Measurements from ENCODE around the gene RBMY1D. TPM values are rescaled to one million over a fixed set of nuclear protein-coding genes. Genes with fewer than 3 reads are reported as not detected.

The RBMY1D gene
- total and polyA plus RNA-seq, 2 experiments from 2014 or later: not detected

DNA sequence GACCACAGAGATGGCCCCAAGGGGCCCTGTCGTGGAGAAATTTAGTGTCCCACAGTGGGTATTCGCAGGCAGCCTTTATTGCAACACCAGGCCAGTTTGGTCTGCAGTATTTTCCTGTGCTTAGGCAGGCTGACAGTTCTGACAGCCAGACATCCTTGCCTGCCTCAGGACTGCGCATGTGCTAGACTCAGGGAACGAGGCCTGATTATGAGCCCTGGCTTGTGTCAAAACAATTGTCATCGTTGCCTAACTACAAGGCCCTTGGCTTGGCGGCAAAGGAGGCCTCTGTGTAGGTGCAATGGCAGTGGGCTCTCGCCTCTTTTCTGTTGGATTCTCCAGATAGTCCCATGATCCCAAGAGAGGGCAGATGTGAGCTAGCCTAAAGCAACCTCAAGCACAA lies 59.3 kb downstream of the RBMY1D start:
- TF ChIP-seq, protein P1, sequence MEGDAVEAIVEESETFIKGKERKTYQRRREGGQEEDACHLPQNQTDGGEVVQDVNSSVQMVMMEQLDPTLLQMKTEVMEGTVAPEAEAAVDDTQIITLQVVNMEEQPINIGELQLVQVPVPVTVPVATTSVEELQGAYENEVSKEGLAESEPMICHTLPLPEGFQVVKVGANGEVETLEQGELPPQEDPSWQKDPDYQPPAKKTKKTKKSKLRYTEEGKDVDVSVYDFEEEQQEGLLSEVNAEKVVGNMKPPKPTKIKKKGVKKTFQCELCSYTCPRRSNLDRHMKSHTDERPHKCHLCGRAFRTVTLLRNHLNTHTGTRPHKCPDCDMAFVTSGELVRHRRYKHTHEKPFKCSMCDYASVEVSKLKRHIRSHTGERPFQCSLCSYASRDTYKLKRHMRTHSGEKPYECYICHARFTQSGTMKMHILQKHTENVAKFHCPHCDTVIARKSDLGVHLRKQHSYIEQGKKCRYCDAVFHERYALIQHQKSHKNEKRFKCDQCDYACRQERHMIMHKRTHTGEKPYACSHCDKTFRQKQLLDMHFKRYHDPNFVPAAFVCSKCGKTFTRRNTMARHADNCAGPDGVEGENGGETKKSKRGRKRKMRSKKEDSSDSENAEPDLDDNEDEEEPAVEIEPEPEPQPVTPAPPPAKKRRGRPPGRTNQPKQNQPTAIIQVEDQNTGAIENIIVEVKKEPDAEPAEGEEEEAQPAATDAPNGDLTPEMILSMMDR (IDR thresholded peaks at IDR 0.05; ENCODE audit: low read depth, low read length): no peak
- H3K27me3 ChIP-seq: no peaks in the 10 kb centered on the region
- no peak overlapping the region for H3K27ac ChIP-seq
- no peaks in the 10 kb centered on the region for H3K9me3 ChIP-seq (ENCODE audit: low read depth)
- H3K36me3 ChIP-seq: no peaks in the 10 kb centered on the region
- H3K4me3 ChIP-seq: no peak overlapping the region
- H3K4me1 ChIP-seq (ENCODE audit: low read depth): no peaks in the 10 kb centered on the region
- DNase-seq (ENCODE audit: low read depth in 1 of 2, low spot score in 1 of 2): no peak

Other genes starting within 250 kb of the RBMY1D start
- gene RBMY1E, start 23.5 kb upstream of the RBMY1D start, total RNA-seq: not detected in 2 replicates
- not detected in 2 replicates for gene RBMY1E, start 23.5 kb upstream of the RBMY1D start, polyA plus RNA-seq